SW480 (cell line): ENCODE measurements around the gene SLC35E1.

Source experiments
- DNase-seq: peaks from one replicate; pipeline ENCODE4 v3.0.0-alpha.2; 2016; ENCODE audit warnings: low spot score

Gene SLC35E1

GRCh38 chr19:16596399-16596798 lies 24.2 kb upstream of the SLC35E1 start:
- DNase-seq, result no peak

GRCh38 chr19:16595097-16595496 lies 22.9 kb upstream of the SLC35E1 start:
- no peak for DNase-seq

GRCh38 chr19:16594681-16595091 lies 22.5 kb upstream of the SLC35E1 start:
- no peak for DNase-seq

GRCh38 chr19:16594131-16594586 lies 21.9 kb upstream of the SLC35E1 start:
- no peak for DNase-seq

- DNase-seq, result no peak
Measured at GRCh38 chr19:16593181-16593580, 21.0 kb upstream of the SLC35E1 start.

- peak; percentile 55 for DNase-seq
Measured at GRCh38 chr19:16591803-16592556, 19.8 kb upstream of the SLC35E1 start.

GRCh38 chr19:16590876-16591802 lies 18.9 kb upstream of the SLC35E1 start:
- DNase-seq, result no peak

- DNase-seq, result no peak
Measured at GRCh38 chr19:16589917-16590316, 17.7 kb upstream of the SLC35E1 start.

GRCh38 chr19:16588824-16589577 lies 16.8 kb upstream of the SLC35E1 start:
- DNase-seq, result no peak

GRCh38 chr19:16587833-16588823 lies 15.9 kb upstream of the SLC35E1 start:
- DNase-seq, result no peak

GRCh38 chr19:16586991-16587832 lies 15.0 kb upstream of the SLC35E1 start:
- DNase-seq, result no peak

GRCh38 chr19:16586477-16586871 lies 14.3 kb upstream of the SLC35E1 start:
- DNase-seq, result no peak

- DNase-seq, result no peak
Measured at GRCh38 chr19:16585808-16586476, 13.7 kb upstream of the SLC35E1 start.

- DNase-seq, result no peak
Measured at GRCh38 chr19:16585094-16585801, 13.0 kb upstream of the SLC35E1 start.

GRCh38 chr19:16584248-16585093 lies 12.3 kb upstream of the SLC35E1 start:
- peak; percentile 82 for DNase-seq

GRCh38 chr19:16582486-16583261 lies 10.5 kb upstream of the SLC35E1 start:
- DNase-seq, result no peak

GRCh38 chr19:16581971-16582343 lies 9.7 kb upstream of the SLC35E1 start:
- DNase-seq, result no peak
